GM12873 (cell line): ENCODE results near the gene KRTAP5-7.

ENCODE experiments used
- TF ChIP-seq, protein P1 (sequence below): IDR thresholded peaks from 2 replicates; pipeline ENCODE4 v1.5.1; 2012; ENCODE audit warnings: low read depth, mild to moderate bottlenecking, moderate library complexity, low read length, control low read depth; ENCODE audit not compliant: insufficient read depth; ENCODE audit errors: missing control alignments

KRTAP5-7 gene

GRCh38 chr11:71563406-71563805 lies 36.3 kb downstream of the KRTAP5-7 start:
- TF ChIP-seq, protein P1, sequence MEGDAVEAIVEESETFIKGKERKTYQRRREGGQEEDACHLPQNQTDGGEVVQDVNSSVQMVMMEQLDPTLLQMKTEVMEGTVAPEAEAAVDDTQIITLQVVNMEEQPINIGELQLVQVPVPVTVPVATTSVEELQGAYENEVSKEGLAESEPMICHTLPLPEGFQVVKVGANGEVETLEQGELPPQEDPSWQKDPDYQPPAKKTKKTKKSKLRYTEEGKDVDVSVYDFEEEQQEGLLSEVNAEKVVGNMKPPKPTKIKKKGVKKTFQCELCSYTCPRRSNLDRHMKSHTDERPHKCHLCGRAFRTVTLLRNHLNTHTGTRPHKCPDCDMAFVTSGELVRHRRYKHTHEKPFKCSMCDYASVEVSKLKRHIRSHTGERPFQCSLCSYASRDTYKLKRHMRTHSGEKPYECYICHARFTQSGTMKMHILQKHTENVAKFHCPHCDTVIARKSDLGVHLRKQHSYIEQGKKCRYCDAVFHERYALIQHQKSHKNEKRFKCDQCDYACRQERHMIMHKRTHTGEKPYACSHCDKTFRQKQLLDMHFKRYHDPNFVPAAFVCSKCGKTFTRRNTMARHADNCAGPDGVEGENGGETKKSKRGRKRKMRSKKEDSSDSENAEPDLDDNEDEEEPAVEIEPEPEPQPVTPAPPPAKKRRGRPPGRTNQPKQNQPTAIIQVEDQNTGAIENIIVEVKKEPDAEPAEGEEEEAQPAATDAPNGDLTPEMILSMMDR, result peak; percentile 68

DNA sequence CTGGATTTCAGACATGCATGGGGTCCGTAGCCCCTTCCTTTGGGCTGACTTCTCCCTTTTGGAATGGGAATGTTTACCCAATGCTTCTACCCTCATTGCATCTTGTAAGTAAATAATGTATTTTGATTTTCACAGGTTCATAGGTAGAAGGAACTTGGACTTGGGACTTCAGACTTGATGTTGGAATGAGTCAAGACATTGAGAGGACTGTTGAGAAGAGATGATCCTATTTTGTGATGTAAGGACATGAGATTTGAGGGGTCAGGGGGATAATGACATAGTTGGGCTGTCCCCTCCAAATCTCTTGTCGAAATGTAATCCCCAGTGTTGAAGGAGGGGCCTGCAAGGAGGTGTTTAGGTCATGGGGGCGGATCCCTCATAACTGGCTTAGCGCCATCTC lies 37.4 kb downstream of the KRTAP5-7 start:
- TF ChIP-seq, protein P1, result no peak

GRCh38 chr11:71565263-71565662 lies 38.2 kb downstream of the KRTAP5-7 start, which contains the start of gene KRTAP5-10:
Gene KRTAP5-10, plus strand, starts transcription at chr11:71565563. Its CDS starts 25 bp downstream, at chr11:71565588.
- TF ChIP-seq, protein P1, result no peak

DNA sequence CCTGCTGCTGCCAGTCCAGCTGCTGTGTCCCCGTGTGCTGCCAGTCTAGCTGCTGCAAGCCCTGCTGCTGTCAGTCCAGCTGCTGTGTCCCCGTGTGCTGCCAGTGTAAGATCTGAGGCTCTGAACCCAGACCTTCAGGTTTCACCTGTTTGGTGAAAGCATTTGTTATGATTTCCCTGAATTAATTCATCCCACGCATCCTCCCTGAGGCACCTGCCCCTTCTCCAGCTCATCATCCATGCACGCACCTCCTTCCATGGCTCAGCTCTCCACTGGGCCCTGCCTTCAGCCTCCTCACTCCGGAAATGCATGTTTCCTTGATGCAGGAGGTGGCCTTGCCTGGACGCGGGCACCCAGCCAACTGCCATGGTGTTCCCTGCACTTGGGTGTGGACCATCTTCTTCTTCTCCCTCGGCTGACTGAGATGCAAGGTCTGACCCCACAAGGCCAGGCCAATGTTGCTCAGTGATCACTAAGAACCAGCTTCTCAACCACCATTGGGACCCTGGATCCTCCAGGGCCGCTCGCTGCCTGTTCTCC lies 39.1 kb downstream of the KRTAP5-7 start:
- TF ChIP-seq, protein P1, result no peak

GRCh38 chr11:71568704-71569349 lies 41.8 kb downstream of the KRTAP5-7 start:
- TF ChIP-seq, protein P1, result no peak

GRCh38 chr11:71572811-71573210 lies 45.7 kb downstream of the KRTAP5-7 start:
- TF ChIP-seq, protein P1, result no peak

DNA sequence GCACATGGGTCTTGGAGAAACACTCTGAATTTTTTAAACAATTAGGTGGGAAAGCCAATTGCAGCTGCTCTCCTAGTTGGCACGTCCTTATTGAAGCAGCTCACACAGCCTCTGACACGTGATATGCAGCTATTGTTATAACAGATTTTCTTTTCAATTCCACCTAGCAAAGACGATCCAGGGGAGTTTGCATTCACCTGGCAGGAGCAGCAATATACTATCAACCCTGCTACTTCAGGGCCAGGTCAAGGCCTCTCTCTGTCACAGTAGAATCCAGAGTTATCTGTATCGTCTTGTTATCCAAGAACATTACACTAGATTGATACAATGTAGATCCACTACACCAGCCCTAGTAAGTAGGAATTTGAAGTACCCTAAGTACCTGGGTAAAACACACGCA lies 47.4 kb downstream of the KRTAP5-7 start:
- TF ChIP-seq, protein P1, result no peak
